ENCODE results near the gene COMTD1. TPM values are rescaled to one million over a fixed set of nuclear protein-coding genes. Genes with fewer than 3 reads are reported as not detected.

Gene COMTD1
- total and polyA plus RNA-seq, 2 donors (not counting 3 experiments of a cell fraction or from before 2014, with no cell fraction given) = 18.4 to 18.6 TPM

DNA sequence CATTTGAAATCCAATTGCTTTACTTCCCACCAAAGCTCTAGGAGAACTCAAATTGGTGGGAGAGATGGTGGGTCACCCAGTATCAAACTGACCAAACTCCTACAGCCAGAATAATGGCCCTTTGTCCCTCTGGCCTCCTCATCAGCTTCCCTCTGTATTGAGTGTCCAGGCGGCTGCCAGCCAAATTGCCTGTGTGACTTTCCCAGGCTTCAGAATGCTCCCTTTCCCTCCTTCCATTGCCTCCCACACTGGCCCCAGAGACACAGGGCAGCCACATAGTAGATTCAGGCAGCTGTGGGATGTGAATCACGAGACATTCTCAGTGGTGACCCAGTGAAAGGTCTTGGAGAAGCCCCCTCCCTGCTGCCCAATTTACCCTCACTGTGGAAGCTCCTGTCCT lies 37.9 kb downstream of the COMTD1 start:
- no peak for TF ChIP-seq MYC (IDR thresholded peaks at IDR 0.05; ENCODE audit: low read depth, low read length)
- POLR2A ChIA-PET = no interaction called here
- no TSS peak for BruUV-seq (replicated peaks)

GRCh38 chr10:75197066-75197465 lies 38.7 kb downstream of the COMTD1 start:
- H3K4me3 ChIP-seq (replicated peaks in 1 of 3; ENCODE audit: insufficient read depth in 1 of 3, low read depth in 1 of 3, low read length in 3 of 3) = no peak overlapping the region
- no peak for TF ChIP-seq EZH2 (IDR thresholded peaks at IDR 0.05; ENCODE audit: borderline replicate concordance, low read depth, low read length, severe bottlenecking)
- TF ChIP-seq, protein P1, sequence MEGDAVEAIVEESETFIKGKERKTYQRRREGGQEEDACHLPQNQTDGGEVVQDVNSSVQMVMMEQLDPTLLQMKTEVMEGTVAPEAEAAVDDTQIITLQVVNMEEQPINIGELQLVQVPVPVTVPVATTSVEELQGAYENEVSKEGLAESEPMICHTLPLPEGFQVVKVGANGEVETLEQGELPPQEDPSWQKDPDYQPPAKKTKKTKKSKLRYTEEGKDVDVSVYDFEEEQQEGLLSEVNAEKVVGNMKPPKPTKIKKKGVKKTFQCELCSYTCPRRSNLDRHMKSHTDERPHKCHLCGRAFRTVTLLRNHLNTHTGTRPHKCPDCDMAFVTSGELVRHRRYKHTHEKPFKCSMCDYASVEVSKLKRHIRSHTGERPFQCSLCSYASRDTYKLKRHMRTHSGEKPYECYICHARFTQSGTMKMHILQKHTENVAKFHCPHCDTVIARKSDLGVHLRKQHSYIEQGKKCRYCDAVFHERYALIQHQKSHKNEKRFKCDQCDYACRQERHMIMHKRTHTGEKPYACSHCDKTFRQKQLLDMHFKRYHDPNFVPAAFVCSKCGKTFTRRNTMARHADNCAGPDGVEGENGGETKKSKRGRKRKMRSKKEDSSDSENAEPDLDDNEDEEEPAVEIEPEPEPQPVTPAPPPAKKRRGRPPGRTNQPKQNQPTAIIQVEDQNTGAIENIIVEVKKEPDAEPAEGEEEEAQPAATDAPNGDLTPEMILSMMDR (IDR thresholded peaks at IDR 0.05; ENCODE audit: extremely low read depth in 1 of 2, insufficient read depth in 1 of 2, low read depth in 1 of 2, low read length in 2 of 2) = no peak
- no peak for TF ChIP-seq FOS (IDR thresholded peaks at IDR 0.05; ENCODE audit: borderline replicate concordance, insufficient read depth, low read length)
- no peak for TF ChIP-seq MYC (IDR thresholded peaks at IDR 0.05; ENCODE audit: low read depth, low read length)
- no peak for TF ChIP-seq JUN (IDR thresholded peaks at IDR 0.05; ENCODE audit: borderline replicate concordance, insufficient read depth, insufficient read length, low read depth)
- intact Hi-C loops (cut with micrococcal nuclease) (no loop called here), dilution Hi-C loops (cut with MboI; ENCODE audit: extremely low pct_ligation_motif_present, low sequenced_read_pairs) (no loop called here)
- no peak overlapping the region for H2AFZ ChIP-seq (ENCODE audit: low read depth, low read length)
- ChIA-PET POLR2A (no interaction called here), CTCF (interaction anchor here (1.2 to 1.4 kb wide), 2 partner anchors 9 to 15 kb away, joined by 3 to 6 read pairs; no protein-coding TSS in a partner anchor)
- no peaks in the 10 kb centered on the region for H3K36me3 ChIP-seq (ENCODE audit: control insufficient read depth in 2 of 2, extremely low read depth in 1 of 2, insufficient read depth in 2 of 2, low read length in 2 of 2)
- FAIRE-seq (no peak), DNase-seq (ENCODE audit: low read depth, low spot score) (no peak)
- H3K4me2 ChIP-seq (ENCODE audit: insufficient read depth, low read length) = no peak overlapping the region
- H3K27me3 ChIP-seq (ENCODE audit: control insufficient read depth in 2 of 2, insufficient read depth in 2 of 2, low read length in 2 of 2) = no peaks in the 10 kb centered on the region
- no TSS peak for BruUV-seq (replicated peaks)
- no peaks in the 10 kb centered on the region for H3K9me3 ChIP-seq (replicated peaks; ENCODE audit: control insufficient read depth, insufficient read depth, low read length)
- no peak overlapping the region for H3K9ac ChIP-seq (replicated peaks; ENCODE audit: extremely low read depth, insufficient read depth, low read length)
- peaks cover 3% of the 10 kb centered on the region for H3K4me1 ChIP-seq (ENCODE audit: control insufficient read depth, extremely low read depth, insufficient read depth, low read length)
- no peaks in the 10 kb centered on the region for H3K9me1 ChIP-seq (replicated peaks; ENCODE audit: control insufficient read depth, extremely low read depth, insufficient read depth, low read length)
- H3K79me2 ChIP-seq (ENCODE audit: control insufficient read depth, insufficient read depth, low read length) = no peaks in the 10 kb centered on the region
- H4K20me1 ChIP-seq (replicated peaks; ENCODE audit: control insufficient read depth, extremely low read depth, insufficient read depth, low read length) = no peaks in the 10 kb centered on the region
- H3K27ac ChIP-seq (ENCODE audit: insufficient read depth, low read depth, low read length) = no peak overlapping the region

More for the DNA sequence above, 37.9 kb downstream of the COMTD1 start:
- DNase-seq (ENCODE audit: low read depth, low spot score) (no peak), FAIRE-seq (no peak)
- CTCF ChIA-PET = interaction anchor here (1.2 to 1.4 kb wide), 3 partner anchors 10 to 32 kb away, joined by 3 to 6 read pairs (median 3); no protein-coding TSS in a partner anchor
- Histone ChIP-seq H3K27me3 (ENCODE audit: control insufficient read depth in 2 of 2, insufficient read depth in 2 of 2, low read length in 2 of 2) (no peaks in the 10 kb centered on the region), H4K20me1 (replicated peaks; ENCODE audit: control insufficient read depth, extremely low read depth, insufficient read depth, low read length) (no peaks in the 10 kb centered on the region), H3K79me2 (ENCODE audit: control insufficient read depth, insufficient read depth, low read length) (no peaks in the 10 kb centered on the region), H3K27ac (ENCODE audit: insufficient read depth, low read depth, low read length) (no peak overlapping the region), H3K9me1 (replicated peaks; ENCODE audit: control insufficient read depth, extremely low read depth, insufficient read depth, low read length) (no peaks in the 10 kb centered on the region), H3K4me1 (ENCODE audit: control insufficient read depth, extremely low read depth, insufficient read depth, low read length) (no peaks in the 10 kb centered on the region), H3K9ac (replicated peaks; ENCODE audit: extremely low read depth, insufficient read depth, low read length) (no peak overlapping the region), H3K4me2 (ENCODE audit: insufficient read depth, low read length) (no peak overlapping the region), H3K9me3 (replicated peaks; ENCODE audit: control insufficient read depth, insufficient read depth, low read length) (no peaks in the 10 kb centered on the region), H3K4me3 (replicated peaks in 1 of 3; ENCODE audit: insufficient read depth in 1 of 3, low read depth in 1 of 3, low read length in 3 of 3) (no peak overlapping the region), H3K36me3 (ENCODE audit: control insufficient read depth in 2 of 2, extremely low read depth in 1 of 2, insufficient read depth in 2 of 2, low read length in 2 of 2) (no peaks in the 10 kb centered on the region), H2AFZ (ENCODE audit: low read depth, low read length) (no peak overlapping the region)
- intact Hi-C loops (cut with micrococcal nuclease) = no loop called here
- dilution Hi-C loops (cut with MboI; ENCODE audit: extremely low pct_ligation_motif_present, low sequenced_read_pairs) = no loop called here
